MCF 10A (cell line): ENCODE data around the gene GRM8. TPM values are rescaled to one million over a fixed set of nuclear protein-coding genes. Genes with fewer than 3 reads are reported as not detected.
"Not testable (repeated sequence)": the region's sequence is repeated elsewhere in the genome, so short reads cannot be mapped to it uniquely, and the experiment has no call there.

Experiments used
- BruUV-seq: library from RNA; stranded (reverse); fragments of 400-500 nt; replicated peaks from 2 replicates; lab custom pipeline; 2021; lab: Mats Ljungman, UMichigan
- CTCF ChIA-PET: fragments of 300-600 bp; sonication (Branson Sonifier 250); formaldehyde crosslinking; extraction: SDS; loops from one replicate; lab custom pipeline; 2021; ENCODE audit warnings: antibody characterized with exemption, inconsistent platforms; lab: Yijun Ruan, JAX
- POLR2A ChIA-PET: fragments of 300-600, 350-650 bp; sonication (Branson Sonifier 250); formaldehyde crosslinking; extraction: SDS; loops from one replicate; lab custom pipeline; 2020; ENCODE audit warnings: antibody characterized with exemption, inconsistent platforms; lab: Yijun Ruan, JAX
- DNase-seq: peaks from one replicate; pipeline ENCODE4 v3.0.0-alpha.2; 2018; ENCODE audit not compliant: unreplicated experiment
- H3K27ac Mint-ChIP-seq: one replicate; pipeline ENCODE4 v1.8.0; 2022; ENCODE audit warnings: mild to moderate bottlenecking, low read depth, mixed read lengths; ENCODE audit not compliant: unreplicated experiment
- H3K27me3 Mint-ChIP-seq: one replicate; pipeline ENCODE4 v1.8.0; 2022; ENCODE audit warnings: mixed read lengths; ENCODE audit not compliant: insufficient read depth, unreplicated experiment
- H3K36me3 Mint-ChIP-seq: one replicate; pipeline ENCODE4 v1.8.0; 2022; ENCODE audit warnings: mild to moderate bottlenecking, moderate library complexity, mixed read lengths; ENCODE audit not compliant: insufficient read depth, unreplicated experiment
- H3K4me1 Mint-ChIP-seq: one replicate; pipeline ENCODE4 v1.8.0; 2022; ENCODE audit warnings: mixed read lengths; ENCODE audit not compliant: insufficient read depth, unreplicated experiment
- H3K4me3 Mint-ChIP-seq: one replicate; pipeline ENCODE4 v1.8.0; 2022; ENCODE audit warnings: mild to moderate bottlenecking, moderate library complexity, mixed read lengths; ENCODE audit not compliant: unreplicated experiment
- H3K9me3 Mint-ChIP-seq: one replicate; pipeline ENCODE4 v1.8.0; 2022; ENCODE audit warnings: mixed read lengths; ENCODE audit not compliant: unreplicated experiment
- intact Hi-C: fragments of 100-400 bp; cut with micrococcal nuclease; formaldehyde crosslinking; loops from 2 replicates; pipeline ENCODE4 v1.14.1; 2022
- total RNA-seq: library from RNA; stranded (reverse); gene quantifications from 2 replicates; pipeline ENCODE4 v1.2.3, GENCODE V29; 2022
- TF ChIP-seq, protein P1 (sequence below): fragments of 200-600 bp; IDR thresholded peaks from one replicate; pipeline ENCODE4 v1.8.0; 2022; ENCODE audit warnings: antibody characterized with exemption, mild to moderate bottlenecking; ENCODE audit not compliant: unreplicated experiment

The GRM8 gene
- total RNA-seq, 1 experiment from 2014 or later, result not detected

DNA sequence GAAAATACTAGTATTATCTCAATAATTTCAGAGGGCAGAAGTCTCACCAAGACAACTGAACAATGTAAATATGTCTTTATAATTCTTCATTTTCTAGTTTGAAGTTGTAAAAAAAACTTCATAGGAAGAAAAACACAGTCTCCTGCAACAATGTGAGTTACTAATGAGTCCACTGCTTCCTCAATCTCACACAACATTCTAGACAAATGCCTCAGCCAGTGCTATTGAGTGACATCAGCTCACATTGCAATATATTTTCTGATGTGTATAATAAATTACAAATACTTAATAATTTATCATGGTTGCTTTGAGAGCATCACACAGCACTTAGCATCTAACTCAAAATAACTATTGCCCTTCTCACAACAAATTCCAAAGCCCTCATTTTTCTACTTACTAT lies 321.2 kb downstream of the GRM8 start:
- Mint-ChIP-seq H3K36me3 (no peaks in the 10 kb centered on the region), H3K9me3 (no peaks in the 10 kb centered on the region), H3K27me3 (peaks cover 88% of the 10 kb centered on the region), H3K27ac (no peak overlapping the region), H3K4me1 (no peaks in the 10 kb centered on the region), H3K4me3 (no peak overlapping the region)
- BruUV-seq, result no TSS peak
- TF ChIP-seq, protein P1, sequence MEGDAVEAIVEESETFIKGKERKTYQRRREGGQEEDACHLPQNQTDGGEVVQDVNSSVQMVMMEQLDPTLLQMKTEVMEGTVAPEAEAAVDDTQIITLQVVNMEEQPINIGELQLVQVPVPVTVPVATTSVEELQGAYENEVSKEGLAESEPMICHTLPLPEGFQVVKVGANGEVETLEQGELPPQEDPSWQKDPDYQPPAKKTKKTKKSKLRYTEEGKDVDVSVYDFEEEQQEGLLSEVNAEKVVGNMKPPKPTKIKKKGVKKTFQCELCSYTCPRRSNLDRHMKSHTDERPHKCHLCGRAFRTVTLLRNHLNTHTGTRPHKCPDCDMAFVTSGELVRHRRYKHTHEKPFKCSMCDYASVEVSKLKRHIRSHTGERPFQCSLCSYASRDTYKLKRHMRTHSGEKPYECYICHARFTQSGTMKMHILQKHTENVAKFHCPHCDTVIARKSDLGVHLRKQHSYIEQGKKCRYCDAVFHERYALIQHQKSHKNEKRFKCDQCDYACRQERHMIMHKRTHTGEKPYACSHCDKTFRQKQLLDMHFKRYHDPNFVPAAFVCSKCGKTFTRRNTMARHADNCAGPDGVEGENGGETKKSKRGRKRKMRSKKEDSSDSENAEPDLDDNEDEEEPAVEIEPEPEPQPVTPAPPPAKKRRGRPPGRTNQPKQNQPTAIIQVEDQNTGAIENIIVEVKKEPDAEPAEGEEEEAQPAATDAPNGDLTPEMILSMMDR, result no peak
- ChIA-PET POLR2A (no interaction called here), CTCF (interaction anchor here (0.5 kb wide), 1 partner anchor 77 kb away, joined by 4 read pairs; no protein-coding TSS in a partner anchor)
- intact Hi-C loops, result no loop called here
- DNase-seq, result no peak

DNA sequence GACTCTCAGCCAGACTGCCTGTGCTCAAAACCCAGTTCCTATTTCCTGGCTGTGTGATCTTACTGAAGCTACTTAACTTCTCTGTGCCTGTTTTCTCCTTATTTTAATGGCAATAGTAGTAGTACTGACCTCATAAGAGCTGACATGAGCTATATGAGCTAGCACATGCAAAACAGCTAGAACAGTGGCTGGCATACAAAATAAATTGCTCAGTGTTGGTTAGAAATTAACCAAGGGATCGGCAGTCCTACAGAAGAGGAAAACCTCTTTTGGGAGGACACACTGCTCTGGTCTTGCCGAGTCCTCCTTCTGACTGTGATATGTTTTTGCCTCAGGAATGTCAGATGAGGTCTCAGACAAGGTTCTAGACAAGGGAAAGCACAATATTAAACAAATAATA lies 322.6 kb downstream of the GRM8 start:
- TF ChIP-seq, protein P1, result no peak
- no peak overlapping the region for H3K4me3 Mint-ChIP-seq
- no peaks in the 10 kb centered on the region for H3K9me3 Mint-ChIP-seq
- no peaks in the 10 kb centered on the region for H3K36me3 Mint-ChIP-seq
- no peak for DNase-seq
- H3K4me1 Mint-ChIP-seq, result no peaks in the 10 kb centered on the region
- intact Hi-C loops, result no loop called here
- H3K27ac Mint-ChIP-seq, result no peak overlapping the region
- peaks cover 83% of the 10 kb centered on the region for H3K27me3 Mint-ChIP-seq
- ChIA-PET CTCF (no interaction called here), POLR2A (no interaction called here)
- no TSS peak for BruUV-seq

DNA sequence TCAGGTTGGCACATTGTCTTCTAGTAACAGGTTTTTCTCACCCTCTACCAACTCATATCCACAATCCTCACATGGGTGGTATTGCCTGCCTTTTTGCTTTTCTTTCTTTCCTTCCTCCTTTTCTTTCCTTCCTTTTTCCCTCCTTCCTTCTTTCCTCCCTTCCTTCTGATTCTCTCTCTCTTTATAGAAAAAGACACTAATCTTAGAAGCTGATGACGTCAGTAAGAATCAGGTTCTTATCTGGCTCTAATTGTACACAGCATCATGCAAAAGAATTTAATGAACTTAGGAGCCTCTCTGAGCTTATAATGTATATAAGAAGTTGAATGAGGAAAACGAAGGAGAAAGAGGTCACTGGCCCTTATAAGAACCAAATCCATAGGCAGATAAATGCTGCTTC lies 328.3 kb downstream of the GRM8 start:
- H3K36me3 Mint-ChIP-seq, result no peaks in the 10 kb centered on the region
- POLR2A ChIA-PET, result no interaction called here
- peaks cover 73% of the 10 kb centered on the region for H3K27me3 Mint-ChIP-seq
- H3K9me3 Mint-ChIP-seq, result no peaks in the 10 kb centered on the region
- CTCF ChIA-PET, result interaction anchor here (0.6 to 0.7 kb wide), 2 partner anchors 27 to 117 kb away, joined by 3 read pairs; no protein-coding TSS in a partner anchor
- no TSS peak for BruUV-seq
- H3K4me1 Mint-ChIP-seq, result no peaks in the 10 kb centered on the region
- intact Hi-C loops, result no loop called here
- DNase-seq, result no peak
- no peak overlapping the region for H3K27ac Mint-ChIP-seq
- H3K4me3 Mint-ChIP-seq, result no peak overlapping the region
- TF ChIP-seq, protein P1, result no peak

DNA sequence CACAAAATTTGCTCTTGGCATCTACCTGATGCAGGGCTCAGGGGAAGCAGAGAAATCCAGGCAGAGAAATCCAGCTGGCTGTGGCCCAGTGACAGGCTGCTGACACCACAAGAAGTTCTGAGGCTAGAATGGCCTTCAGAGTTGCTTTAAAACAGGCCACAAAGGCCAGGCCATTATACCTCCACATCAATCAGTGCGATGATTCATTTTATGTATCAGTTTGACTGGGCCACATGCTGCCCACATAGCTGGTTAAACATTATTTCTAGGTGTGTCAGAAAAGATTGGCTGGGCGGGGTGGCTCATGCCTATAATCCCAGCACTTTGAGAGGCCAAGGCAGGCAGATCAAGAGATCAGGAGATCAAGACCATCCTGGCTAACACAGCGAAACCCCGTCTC lies 341.1 kb downstream of the GRM8 start:
- H3K4me3 Mint-ChIP-seq, intact Hi-C loops, H3K36me3 Mint-ChIP-seq, BruUV-seq, H3K9me3 Mint-ChIP-seq, H3K27ac Mint-ChIP-seq, POLR2A ChIA-PET, DNase-seq, H3K4me1 Mint-ChIP-seq: not testable (repeated sequence)
- peaks cover 19% of the 10 kb centered on the region for H3K27me3 Mint-ChIP-seq
- CTCF ChIA-PET, result interaction anchor here (1.1 kb wide), 1 partner anchor 13 kb away, joined by 3 read pairs; no protein-coding TSS in a partner anchor

DNA sequence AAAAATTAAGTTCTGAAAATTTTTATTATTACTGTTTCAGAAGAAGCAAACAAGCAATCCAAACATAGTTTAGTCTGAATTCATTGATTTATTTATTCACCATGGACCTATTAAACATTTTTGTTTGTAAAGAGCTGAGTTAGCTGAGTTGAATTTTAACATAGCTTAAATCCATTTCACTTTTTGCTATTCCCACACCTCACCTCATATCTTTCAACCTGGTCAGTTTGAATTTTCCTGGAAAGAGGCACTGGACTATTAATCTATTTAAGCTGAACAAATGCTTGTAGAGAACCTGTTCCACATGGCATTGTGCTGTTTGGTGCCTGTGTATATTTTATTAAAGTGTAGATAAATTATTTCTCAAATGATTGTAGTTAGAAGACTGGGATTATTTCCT lies 344.2 kb downstream of the GRM8 start:
- DNase-seq, H3K9me3 Mint-ChIP-seq, POLR2A ChIA-PET, CTCF ChIA-PET, H3K4me1 Mint-ChIP-seq, BruUV-seq, H3K27ac Mint-ChIP-seq, H3K4me3 Mint-ChIP-seq, intact Hi-C loops, H3K36me3 Mint-ChIP-seq: not testable (repeated sequence)
- H3K27me3 Mint-ChIP-seq, result peaks cover 39% of the 10 kb centered on the region

DNA sequence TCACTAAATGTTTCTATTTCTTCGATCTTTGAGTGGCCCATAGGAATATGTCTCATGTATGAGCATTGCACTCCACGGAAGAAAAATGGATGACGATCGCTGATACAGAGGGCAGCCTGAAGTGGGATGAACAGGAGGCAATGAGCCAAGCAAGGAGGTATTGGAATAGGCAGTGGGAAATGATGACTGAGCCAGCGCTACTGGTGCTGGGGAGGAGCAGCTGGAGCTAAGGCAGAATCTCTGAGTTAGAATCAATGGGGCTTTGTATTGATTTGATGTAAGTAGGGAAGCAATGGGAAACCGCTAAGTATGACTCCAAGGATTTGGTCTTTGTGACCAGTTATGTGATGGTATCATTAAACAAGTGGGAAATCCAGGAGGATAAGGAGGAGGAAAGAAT lies 345.1 kb downstream of the GRM8 start:
- peaks cover 39% of the 10 kb centered on the region for H3K27me3 Mint-ChIP-seq
- BruUV-seq, DNase-seq, intact Hi-C loops, H3K4me3 Mint-ChIP-seq, H3K27ac Mint-ChIP-seq, CTCF ChIA-PET, POLR2A ChIA-PET, H3K9me3 Mint-ChIP-seq, H3K4me1 Mint-ChIP-seq, H3K36me3 Mint-ChIP-seq: not testable (repeated sequence)

DNA sequence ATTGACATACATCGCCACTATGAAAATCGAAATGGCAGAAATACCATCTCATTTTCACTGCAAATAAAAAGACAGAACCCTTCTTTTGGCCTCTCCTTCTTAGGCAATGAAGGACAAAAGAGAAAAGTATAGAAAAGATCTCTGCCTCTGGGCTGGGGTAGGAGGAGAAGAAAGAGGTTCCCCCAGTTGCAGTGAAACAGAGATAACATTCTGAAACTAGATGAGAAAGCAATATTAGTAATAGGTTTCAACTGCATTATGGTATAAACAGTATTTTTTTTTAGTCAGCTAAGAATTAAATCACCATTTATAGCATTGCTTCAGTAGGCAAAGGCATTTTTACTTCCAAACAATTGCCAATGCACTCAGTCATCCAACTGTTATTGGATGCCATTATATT lies 347.5 kb downstream of the GRM8 start:
- H3K27me3 Mint-ChIP-seq, result peaks cover 52% of the 10 kb centered on the region
- H3K4me1 Mint-ChIP-seq, POLR2A ChIA-PET, H3K9me3 Mint-ChIP-seq, BruUV-seq, H3K4me3 Mint-ChIP-seq, H3K27ac Mint-ChIP-seq, DNase-seq, intact Hi-C loops, H3K36me3 Mint-ChIP-seq: not testable (repeated sequence)
- CTCF ChIA-PET, result interaction anchor here (0.6 kb wide), 1 partner anchor 36 kb away, joined by 3 read pairs; no protein-coding TSS in a partner anchor
